ENCODE data around the gene NHLRC3. TPM values are rescaled to one million over a fixed set of nuclear protein-coding genes. Genes with fewer than 3 reads are reported as not detected.
A peak's percentile ranks its signal among the peaks of the same experiment; 100 is the strongest.

Gene NHLRC3
- total RNA-seq, 6 experiments from 2014 or later: 11.2 to 20.9 (median 15.7) TPM

DNA sequence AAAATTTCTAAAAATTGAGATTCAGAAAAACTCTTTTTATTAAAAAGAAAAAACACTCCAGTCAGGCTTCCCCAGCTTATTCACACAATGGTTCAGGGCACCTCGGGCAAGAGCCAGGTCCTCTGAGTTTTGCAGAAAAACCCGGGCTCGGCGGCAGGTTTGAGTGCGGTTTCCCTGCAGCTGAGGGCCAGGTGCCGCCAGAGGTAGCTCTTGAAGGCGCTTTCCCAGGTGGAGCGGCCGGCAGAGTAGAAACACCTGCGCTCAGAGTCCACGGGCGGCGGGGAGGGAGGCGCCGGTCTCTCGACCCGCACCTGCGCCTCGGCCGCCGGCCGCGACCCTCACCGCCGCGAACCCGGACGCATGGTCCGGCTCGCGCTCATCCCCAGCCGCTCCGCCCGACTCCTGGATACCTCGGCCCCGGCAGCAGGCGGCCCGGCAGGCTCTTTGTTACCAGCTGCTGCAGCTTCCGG, 811 bp upstream of the NHLRC3 start:
- peak overlapping the region; percentile 68 to 91 (median 82) for H3K27ac ChIP-seq
- TF ChIP-seq, protein P1, sequence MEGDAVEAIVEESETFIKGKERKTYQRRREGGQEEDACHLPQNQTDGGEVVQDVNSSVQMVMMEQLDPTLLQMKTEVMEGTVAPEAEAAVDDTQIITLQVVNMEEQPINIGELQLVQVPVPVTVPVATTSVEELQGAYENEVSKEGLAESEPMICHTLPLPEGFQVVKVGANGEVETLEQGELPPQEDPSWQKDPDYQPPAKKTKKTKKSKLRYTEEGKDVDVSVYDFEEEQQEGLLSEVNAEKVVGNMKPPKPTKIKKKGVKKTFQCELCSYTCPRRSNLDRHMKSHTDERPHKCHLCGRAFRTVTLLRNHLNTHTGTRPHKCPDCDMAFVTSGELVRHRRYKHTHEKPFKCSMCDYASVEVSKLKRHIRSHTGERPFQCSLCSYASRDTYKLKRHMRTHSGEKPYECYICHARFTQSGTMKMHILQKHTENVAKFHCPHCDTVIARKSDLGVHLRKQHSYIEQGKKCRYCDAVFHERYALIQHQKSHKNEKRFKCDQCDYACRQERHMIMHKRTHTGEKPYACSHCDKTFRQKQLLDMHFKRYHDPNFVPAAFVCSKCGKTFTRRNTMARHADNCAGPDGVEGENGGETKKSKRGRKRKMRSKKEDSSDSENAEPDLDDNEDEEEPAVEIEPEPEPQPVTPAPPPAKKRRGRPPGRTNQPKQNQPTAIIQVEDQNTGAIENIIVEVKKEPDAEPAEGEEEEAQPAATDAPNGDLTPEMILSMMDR (IDR thresholded peaks at IDR 0.05): no peak
- TF ChIP-seq POLR2A (IDR thresholded peaks at IDR 0.05): no peak
- no peaks in the 10 kb centered on the region for H3K36me3 ChIP-seq
- intact Hi-C loops (cut with DNase I): no loop called here
- no peaks in the 10 kb centered on the region for H3K9me3 ChIP-seq
- H3K4me3 ChIP-seq: peak overlapping the region; percentile 74 to 96 (median 85)
- DNase-seq (no peak), ATAC-seq (peak; percentile 16 to 76 (median 48))
- WGBS (ENCODE audit: insufficient coverage, low coverage, low lambda C conversion rate, missing lambda C conversion rate): 0% methylated on average over 2 of the region's 39 CpGs
- peaks cover 0 to 41% (median 8%) of the 10 kb centered on the region in 4 donors for H3K4me1 ChIP-seq
- H3K27me3 ChIP-seq: no peaks in the 10 kb centered on the region

DNA sequence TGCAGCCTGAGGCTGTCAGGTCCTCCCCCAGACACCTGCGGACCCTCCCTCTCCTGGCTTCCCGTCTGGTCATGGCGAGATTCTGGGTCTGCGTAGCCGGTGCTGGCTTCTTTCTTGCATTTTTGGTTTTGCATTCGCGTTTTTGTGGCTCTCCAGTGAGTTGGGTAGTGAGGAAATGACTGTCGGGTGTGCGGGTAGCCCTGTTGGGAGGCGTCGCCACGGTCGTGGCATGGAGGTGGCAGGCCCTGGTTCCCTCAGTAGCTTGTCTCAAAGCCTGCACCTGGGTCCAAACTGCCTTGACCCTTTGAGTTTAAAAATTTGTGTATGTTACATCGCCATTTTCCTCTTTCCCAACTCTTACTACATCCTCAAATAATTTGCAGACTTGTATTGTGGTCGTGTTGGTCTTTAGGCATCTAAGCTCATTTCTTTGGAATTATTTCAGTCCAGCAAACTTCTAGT, 344 bp downstream of the NHLRC3 start:
- TF ChIP-seq, protein P1 (IDR thresholded peaks at IDR 0.05): no peak
- Histone ChIP-seq H3K9me3 (no peaks in the 10 kb centered on the region), H3K36me3 (no peaks in the 10 kb centered on the region), H3K27ac (peak overlapping the region; percentile 68 to 91 (median 82)), H3K4me3 (peak overlapping the region; percentile 74 to 96 (median 85)), H3K27me3 (no peaks in the 10 kb centered on the region), H3K4me1 (peaks cover 0 to 41% (median 8%) of the 10 kb centered on the region in 4 donors)
- peak; percentile 48 to 62 (median 56) for DNase-seq
- WGBS (ENCODE audit: insufficient coverage, low coverage, low lambda C conversion rate, missing lambda C conversion rate): 0% methylated on average over 10 of the region's 15 CpGs
- peak; percentile 32 to 54 (median 46) for ATAC-seq
- intact Hi-C loops (cut with DNase I): no loop called here

DNA sequence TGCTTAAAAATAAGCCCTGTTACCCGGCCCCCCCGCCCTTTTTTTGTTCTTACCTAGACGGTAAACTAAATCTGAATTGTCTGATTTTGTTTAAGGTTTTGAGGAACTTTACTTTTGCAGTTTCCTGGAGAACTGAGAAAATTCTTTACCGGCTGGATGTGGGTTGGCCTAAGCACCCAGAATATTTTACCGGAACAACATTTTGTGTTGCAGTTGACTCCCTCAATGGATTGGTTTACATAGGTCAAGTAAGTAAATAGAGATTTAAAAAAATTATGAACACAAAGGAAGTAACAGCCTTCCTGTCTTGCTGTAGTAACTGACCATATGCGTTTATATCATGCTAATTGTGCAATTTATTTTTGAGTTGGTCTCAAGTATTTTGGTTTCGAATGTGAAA, 785 bp downstream of the NHLRC3 start:
- no peak for DNase-seq
- H3K4me1 ChIP-seq: peaks cover 0 to 41% (median 8%) of the 10 kb centered on the region in 4 donors
- H3K9me3 ChIP-seq: no peaks in the 10 kb centered on the region
- 6% methylated on average over 7 of the region's 7 CpGs for WGBS (ENCODE audit: insufficient coverage, low coverage, low lambda C conversion rate, missing lambda C conversion rate)
- H3K36me3 ChIP-seq: no peaks in the 10 kb centered on the region
- no peaks in the 10 kb centered on the region for H3K27me3 ChIP-seq
- intact Hi-C loops (cut with DNase I): no loop called here
- TF ChIP-seq POLR2A (IDR thresholded peaks at IDR 0.05): no peak
- TF ChIP-seq, protein P1 (IDR thresholded peaks at IDR 0.05): no peak
- H3K27ac ChIP-seq: peak overlapping the region; percentile 68 to 91 (median 82)
- H3K4me3 ChIP-seq: peak overlapping the region; percentile 74 to 96 (median 85)
- ATAC-seq: peak in 1 of 4 donors; percentile 4

DNA sequence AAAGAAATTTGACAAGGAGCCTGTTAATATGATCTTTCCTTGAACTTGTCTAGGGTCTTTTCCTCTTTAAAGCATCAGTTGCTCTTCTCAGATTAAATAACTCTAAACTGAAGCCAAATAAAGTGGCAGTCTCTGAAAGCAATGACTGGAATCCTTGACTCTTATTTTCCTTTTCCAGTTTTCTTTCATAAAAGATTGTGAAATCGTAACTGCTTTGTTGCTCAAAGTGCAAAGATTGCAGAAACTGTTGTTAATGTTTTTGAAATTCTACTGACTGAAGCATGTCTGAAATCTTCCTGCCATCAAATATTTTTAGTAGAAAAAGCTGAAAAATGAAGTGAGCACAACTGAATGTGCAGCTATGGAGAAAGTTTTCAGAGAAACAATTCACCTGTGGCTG, 1.9 kb downstream of the NHLRC3 start:
- intact Hi-C loops (cut with DNase I): no loop called here
- peak overlapping the region in 2 of 3 donors; percentile 22 to 91 for H3K27ac ChIP-seq
- 18% methylated on average over 1 of the region's 1 CpG for WGBS (ENCODE audit: insufficient coverage, low coverage, low lambda C conversion rate, missing lambda C conversion rate)

More for the DNA sequence above, 1.9 kb downstream of the NHLRC3 start:
- H3K27me3 ChIP-seq: no peaks in the 10 kb centered on the region
- no peak overlapping the region for H3K4me3 ChIP-seq
- no peak for DNase-seq
- no peaks in the 10 kb centered on the region for H3K9me3 ChIP-seq
- ATAC-seq: peak in 1 of 4 donors; percentile 1
- H3K4me1 ChIP-seq: peaks cover 0 to 33% (median 5%) of the 10 kb centered on the region in 4 donors
- H3K36me3 ChIP-seq: no peaks in the 10 kb centered on the region
- TF ChIP-seq, protein P1 (IDR thresholded peaks at IDR 0.05): no peak
- TF ChIP-seq POLR2A (IDR thresholded peaks at IDR 0.05): no peak

Measured in right lobe of liver (tissue), 6 donors.